Measurements from ENCODE around the gene NCAPD2.
"Not testable (repeated sequence)": the region's sequence is repeated elsewhere in the genome, so short reads cannot be mapped to it uniquely, and the experiment has no call there.

Gene NCAPD2

GRCh38 chr12:6472491-6472890 is 21.4 kb upstream of the NCAPD2 start:
- H3K27ac ChIP-seq = no peak overlapping the region
- TF ChIP-seq ZFX (IDR thresholded peaks at IDR 0.05; ENCODE audit: borderline replicate concordance) (no peak), CTCF (IDR thresholded peaks at IDR 0.05) (no peak)

- H3K27ac ChIP-seq = not testable (repeated sequence)
Measured at GRCh38 chr12:6475233-6475975, 18.5 kb upstream of the NCAPD2 start.

- H3K27ac ChIP-seq = no peak overlapping the region
- no peak for TF ChIP-seq CTCF (IDR thresholded peaks at IDR 0.05)
- no peak for TF ChIP-seq ZFX (IDR thresholded peaks at IDR 0.05; ENCODE audit: borderline replicate concordance)
Measured at GRCh38 chr12:6476489-6476888, 17.4 kb upstream of the NCAPD2 start.

- not testable (repeated sequence) for H3K27ac ChIP-seq
Measured at GRCh38 chr12:6477601-6478377, 16.1 kb upstream of the NCAPD2 start.

- no peak overlapping the region for H3K27ac ChIP-seq
- no peak for TF ChIP-seq CTCF (IDR thresholded peaks at IDR 0.05)
- TF ChIP-seq ZFX (IDR thresholded peaks at IDR 0.05; ENCODE audit: borderline replicate concordance) = no peak
Measured at GRCh38 chr12:6478416-6478815, 15.5 kb upstream of the NCAPD2 start.

- TF ChIP-seq CTCF (IDR thresholded peaks at IDR 0.05) (no peak), ZFX (IDR thresholded peaks at IDR 0.05; ENCODE audit: borderline replicate concordance) (no peak)
- H3K27ac ChIP-seq = no peak overlapping the region
Measured at GRCh38 chr12:6488240-6488639, 5.7 kb upstream of the NCAPD2 start.

GRCh38 chr12:6489449-6489848 is 4.5 kb upstream of the NCAPD2 start:
- H3K27ac ChIP-seq = no peak overlapping the region
- TF ChIP-seq ZFX (IDR thresholded peaks at IDR 0.05; ENCODE audit: borderline replicate concordance) (no peak), CTCF (IDR thresholded peaks at IDR 0.05) (no peak)

- not testable (repeated sequence) for H3K27ac ChIP-seq
Measured at GRCh38 chr12:6490673-6491072, 3.2 kb upstream of the NCAPD2 start.
